Left ventricle myocardium inferior (tissue), 1 donor: Measurements from ENCODE around the gene NINJ2. TPM values are rescaled to one million over a fixed set of nuclear protein-coding genes. Genes with fewer than 3 reads are reported as not detected.

Experiments
- DNase-seq: peaks from one replicate; pipeline ENCODE4 v3.0.0-alpha.2; 2020
- H3K27ac ChIP-seq: fragments of 200-600 bp; replicated peaks from 2 replicates; pipeline ENCODE4 v1.8.0; 2021
- H3K27me3 ChIP-seq: fragments of 200-600 bp; 2 replicates; pipeline ENCODE4 v1.8.0; 2021; ENCODE audit warnings: low read depth
- H3K36me3 ChIP-seq: fragments of 200-600 bp; 2 replicates; pipeline ENCODE4 v1.8.0; 2021
- H3K4me1 ChIP-seq: fragments of 200-600 bp; 2 replicates; pipeline ENCODE4 v1.8.0; 2021
- H3K4me3 ChIP-seq: fragments of 200-600 bp; 2 replicates; pipeline ENCODE4 v1.8.0; 2021; ENCODE audit warnings: mild to moderate bottlenecking, moderate library complexity
- H3K9me3 ChIP-seq: fragments of 200-600 bp; replicated peaks from 2 replicates; pipeline ENCODE4 v1.8.0; 2021
- CTCF ChIP-seq: fragments of 200-600 bp; IDR thresholded peaks from 2 replicates; pipeline ENCODE4 v1.8.0; 2021; ENCODE audit warnings: antibody characterized with exemption, mild to moderate bottlenecking, borderline replicate concordance
- intact Hi-C: fragments of 100-400 bp; cut with micrococcal nuclease; formaldehyde crosslinking; loops from one replicate; pipeline ENCODE4 v1.11.0; 2022
- total RNA-seq: library from RNA; stranded (reverse); fragmentation: NEBNext Ultra II Directional; extraction: Animal tissue kit (Norgen Biotek cat#: 25700); gene quantifications from one replicate; pipeline ENCODE4 v1.2.1, GENCODE V29; 2021
- donor health status: DM: no; HTN: yes; CAD: no; lungs with severe emphysema.

NINJ2 gene
- total RNA-seq, 1 donor from 2014 or later, result 4.6 TPM

GRCh38 chr12:668090-668481 lies 4.8 kb upstream of the NINJ2 start:
- no peak overlapping the region for H3K27ac ChIP-seq
- H3K4me3 ChIP-seq, result no peak overlapping the region
- peaks cover 17% of the 10 kb centered on the region for H3K4me1 ChIP-seq
- no peak for TF ChIP-seq CTCF
- no peak for DNase-seq
- no peaks in the 10 kb centered on the region for H3K9me3 ChIP-seq
- intact Hi-C loops, result no loop called here
- H3K27me3 ChIP-seq, result no peaks in the 10 kb centered on the region
- no peaks in the 10 kb centered on the region for H3K36me3 ChIP-seq

- DNase-seq, result no peak
- H3K36me3 ChIP-seq, result no peaks in the 10 kb centered on the region
- no peak for TF ChIP-seq CTCF
- intact Hi-C loops, result no loop called here
- no peak overlapping the region for H3K4me3 ChIP-seq
- H3K9me3 ChIP-seq, result no peaks in the 10 kb centered on the region
- H3K27ac ChIP-seq, result no peak overlapping the region
- H3K4me1 ChIP-seq, result peaks cover 30% of the 10 kb centered on the region
- H3K27me3 ChIP-seq, result no peaks in the 10 kb centered on the region
These were observed 3.6 kb upstream of the NINJ2 start for GRCh38 chr12:666766-667308.

GRCh38 chr12:666066-666465 lies 2.8 kb upstream of the NINJ2 start:
- Histone ChIP-seq H3K27ac (no peak overlapping the region), H3K4me1 (peaks cover 37% of the 10 kb centered on the region), H3K9me3 (no peaks in the 10 kb centered on the region), H3K4me3 (no peak overlapping the region), H3K27me3 (no peaks in the 10 kb centered on the region), H3K36me3 (no peaks in the 10 kb centered on the region)
- no peak for DNase-seq
- TF ChIP-seq CTCF, result no peak
- intact Hi-C loops, result no loop called here

- no peak for DNase-seq
- intact Hi-C loops, result no loop called here
- no peak for TF ChIP-seq CTCF
These were observed 1.5 kb upstream of the NINJ2 start for GRCh38 chr12:664779-665092.

GRCh38 chr12:664075-664778 lies 982 bp upstream of the NINJ2 start:
- Histone ChIP-seq H3K4me1 (peaks cover 39% of the 10 kb centered on the region), H3K36me3 (no peaks in the 10 kb centered on the region), H3K9me3 (no peaks in the 10 kb centered on the region), H3K27ac (peak overlapping the region; percentile 84), H3K4me3 (no peak overlapping the region), H3K27me3 (no peaks in the 10 kb centered on the region)
- DNase-seq, result no peak
- intact Hi-C loops, result no loop called here
- no peak for TF ChIP-seq CTCF

More at GRCh38 chr12:664779-665092, 1.5 kb upstream of the NINJ2 start:
- no peak overlapping the region for H3K4me3 ChIP-seq
- H3K9me3 ChIP-seq, result no peaks in the 10 kb centered on the region
- no peaks in the 10 kb centered on the region for H3K27me3 ChIP-seq
- peaks cover 39% of the 10 kb centered on the region for H3K4me1 ChIP-seq
- H3K36me3 ChIP-seq, result no peaks in the 10 kb centered on the region
- no peak overlapping the region for H3K27ac ChIP-seq
